ENCODE results near the gene UBR3.

GRCh38 chr2:170084820-170085491, 257.7 kb downstream of the UBR3 start:
- TF ChIP-seq STAT1 (IDR thresholded peaks at IDR 0.05; ENCODE audit: unreplicated experiment), result no peak
- TF ChIP-seq CTCF (conservative IDR thresholded peaks at IDR 0.05; ENCODE audit: low read depth in 2 of 2), result no peak
- TF ChIP-seq EZH2 (IDR thresholded peaks at IDR 0.05; ENCODE audit: low read depth, unreplicated experiment), result no peak
- no peak for TF ChIP-seq EZH2phosphoT487 (IDR thresholded peaks at IDR 0.05; ENCODE audit: unreplicated experiment)
- no peak for TF ChIP-seq CREB1 (CRISPR knock-in tag; IDR thresholded peaks at IDR 0.05; ENCODE audit: low read depth)
- TF ChIP-seq REST (IDR thresholded peaks at IDR 0.05; ENCODE audit: unreplicated experiment), result no peak
- TF ChIP-seq POLR2AphosphoS5 (IDR thresholded peaks at IDR 0.05; ENCODE audit: low read depth), result no peak
- TF ChIP-seq JUNB (IDR thresholded peaks at IDR 0.05; ENCODE audit: unreplicated experiment), result no peak
- no peak for TF ChIP-seq ZNF114 (CRISPR knock-in tag; IDR thresholded peaks at IDR 0.05)
- TF ChIP-seq ETS1 (IDR thresholded peaks at IDR 0.05), result no peak
- TF ChIP-seq NANOG (IDR thresholded peaks at IDR 0.05; ENCODE audit: borderline replicate concordance), result no peak

All from GM23338 (cell line).